GM23338 (cell line): ENCODE data around the gene FAM117A.

Experiments used
- EZH2phosphoT487 ChIP-seq: fragments of 200-600 bp; sonication (generic); IDR thresholded peaks from one replicate; pipeline ENCODE4 v1.8.1; 2018; ENCODE audit warnings: antibody characterized with exemption; ENCODE audit not compliant: unreplicated experiment
- TF ChIP-seq, protein P1 (sequence below), 2 experiments: fragments of 200-600 bp in 1 of 2; sonication (generic) in 1 of 2; conservative IDR thresholded peaks; 2 replicates each; pipeline versions ENCODE4 v1.5.1 to v1.6.1; 2016 to 2017; ENCODE audit warnings: antibody characterized with exemption in 2 of 2, low read depth in 2 of 2, mild to moderate bottlenecking in 2 of 2, moderate library complexity in 1 of 2

DNA sequence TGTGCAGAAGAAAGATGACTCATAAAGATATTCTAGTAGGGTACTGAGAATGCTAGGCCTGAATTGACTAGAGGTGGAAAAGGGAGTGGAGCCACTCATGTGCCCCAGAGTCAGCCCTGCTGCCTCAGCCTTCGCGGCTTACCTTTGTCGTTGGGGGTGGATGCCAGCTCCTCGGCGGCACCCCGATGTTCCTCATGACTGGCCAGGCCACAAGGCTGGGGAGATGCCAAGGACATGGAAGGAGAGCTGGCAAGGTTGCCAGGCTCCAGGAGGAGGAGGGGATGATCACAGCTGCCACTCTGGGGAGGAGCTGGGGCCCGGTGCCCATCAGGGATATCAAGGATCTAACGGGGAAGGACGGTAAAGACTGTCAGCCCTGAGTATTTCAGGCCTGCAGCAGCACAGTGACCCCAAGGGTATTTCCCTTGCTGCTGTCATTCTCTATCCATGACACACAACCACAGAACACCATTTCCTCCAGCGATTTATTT, 46.5 kb downstream of the FAM117A start:
- TF ChIP-seq EZH2phosphoT487 = no peak
- TF ChIP-seq, protein P1, sequence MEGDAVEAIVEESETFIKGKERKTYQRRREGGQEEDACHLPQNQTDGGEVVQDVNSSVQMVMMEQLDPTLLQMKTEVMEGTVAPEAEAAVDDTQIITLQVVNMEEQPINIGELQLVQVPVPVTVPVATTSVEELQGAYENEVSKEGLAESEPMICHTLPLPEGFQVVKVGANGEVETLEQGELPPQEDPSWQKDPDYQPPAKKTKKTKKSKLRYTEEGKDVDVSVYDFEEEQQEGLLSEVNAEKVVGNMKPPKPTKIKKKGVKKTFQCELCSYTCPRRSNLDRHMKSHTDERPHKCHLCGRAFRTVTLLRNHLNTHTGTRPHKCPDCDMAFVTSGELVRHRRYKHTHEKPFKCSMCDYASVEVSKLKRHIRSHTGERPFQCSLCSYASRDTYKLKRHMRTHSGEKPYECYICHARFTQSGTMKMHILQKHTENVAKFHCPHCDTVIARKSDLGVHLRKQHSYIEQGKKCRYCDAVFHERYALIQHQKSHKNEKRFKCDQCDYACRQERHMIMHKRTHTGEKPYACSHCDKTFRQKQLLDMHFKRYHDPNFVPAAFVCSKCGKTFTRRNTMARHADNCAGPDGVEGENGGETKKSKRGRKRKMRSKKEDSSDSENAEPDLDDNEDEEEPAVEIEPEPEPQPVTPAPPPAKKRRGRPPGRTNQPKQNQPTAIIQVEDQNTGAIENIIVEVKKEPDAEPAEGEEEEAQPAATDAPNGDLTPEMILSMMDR (conservative IDR thresholded peaks at IDR 0.05; ENCODE audit: low read depth in 2 of 2) = no peak
